Activated T-cell treated with anti-CD3 and anti-CD28 coated beads, Interleukin-2, amount 50 U/mL, for 1 hour (primary cell): Measurements from ENCODE around the gene PRKN.
"Not testable (repeated sequence)": the region's sequence is repeated elsewhere in the genome, so short reads cannot be mapped to it uniquely, and the experiment has no call there.

Experiments used
- DNase-seq: peaks from one replicate; pipeline ENCODE4 v3.0.0-alpha.2; 2020

The PRKN gene

GRCh38 chr6:161870236-161870901 lies 857.2 kb downstream of the PRKN start:
- DNase-seq, result no peak

DNA sequence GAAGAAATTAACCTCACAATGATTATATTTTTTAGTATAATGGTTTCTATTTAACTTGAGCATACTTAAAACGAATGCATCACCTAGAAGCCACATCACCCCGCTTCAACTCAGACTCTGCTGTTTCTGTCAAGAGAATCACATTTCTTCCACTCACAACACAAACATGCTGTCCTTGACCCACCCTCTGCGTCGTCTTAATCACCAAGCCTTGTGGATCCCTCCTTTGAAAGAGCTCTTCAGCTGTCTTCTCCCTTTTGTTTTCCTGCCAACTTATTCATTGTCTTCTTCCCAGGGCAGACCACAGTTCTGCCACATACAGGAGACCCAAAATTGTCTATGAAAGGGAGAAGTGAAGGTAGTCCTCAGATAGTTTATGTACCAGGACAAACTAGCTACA lies 858.1 kb downstream of the PRKN start:
- no peak for DNase-seq

DNA sequence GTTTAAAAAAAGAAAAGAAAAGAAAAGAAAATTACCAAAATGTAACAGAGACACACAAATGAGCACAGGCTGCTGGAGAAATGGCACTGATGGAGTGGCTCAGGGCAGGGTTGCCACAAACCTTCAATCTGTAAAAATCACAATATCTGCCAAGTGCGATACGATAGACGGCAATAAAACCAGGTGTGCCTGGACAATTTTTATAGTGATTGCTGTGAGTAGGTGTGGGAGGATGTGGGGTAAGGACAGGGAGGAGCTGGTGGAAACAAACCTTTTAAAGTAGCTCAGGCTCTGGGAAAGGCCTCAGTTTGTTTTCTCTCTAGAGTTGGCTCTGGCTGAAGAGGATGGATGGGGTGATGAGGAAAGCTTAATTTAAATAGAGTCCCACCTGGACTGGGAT lies 861.0 kb downstream of the PRKN start:
- no peak for DNase-seq

DNA sequence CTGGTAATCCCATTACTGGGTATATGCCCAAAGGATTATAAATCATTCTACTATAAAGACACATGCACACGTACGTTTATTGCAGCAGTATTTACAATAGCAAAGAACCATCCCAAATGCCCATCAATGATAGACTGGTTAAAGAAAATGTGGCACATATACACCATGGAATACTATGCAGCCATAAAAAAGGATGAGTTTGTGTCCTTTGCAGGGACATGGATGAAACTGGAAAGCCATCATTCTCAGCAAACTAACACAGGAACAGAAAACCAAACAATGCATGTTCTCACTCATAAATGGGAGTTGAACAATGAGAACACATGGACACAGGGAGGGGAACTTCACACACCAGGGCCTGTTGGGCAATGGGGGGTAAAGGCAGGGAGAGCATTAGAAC lies 866.5 kb downstream of the PRKN start:
- DNase-seq, result not testable (repeated sequence)

DNA sequence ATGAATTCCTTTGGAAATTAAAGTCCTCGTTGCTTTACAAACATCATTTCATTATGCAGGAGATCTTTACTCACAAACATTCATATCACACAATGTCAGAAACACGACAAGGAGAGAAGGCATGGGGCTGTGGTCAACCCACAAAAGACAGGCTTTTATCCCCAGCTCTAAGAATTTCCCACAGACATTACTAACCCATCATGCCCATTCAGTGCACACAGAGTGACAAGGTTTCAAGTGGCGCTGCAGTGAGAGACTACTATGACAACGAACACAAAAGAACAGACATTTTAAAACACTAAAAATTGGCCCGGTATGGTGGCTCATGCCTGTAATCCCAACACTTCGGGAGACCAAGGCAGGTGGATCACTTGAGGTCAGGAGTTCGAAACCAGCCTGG lies 873.9 kb downstream of the PRKN start:
- DNase-seq, result no peak

DNA sequence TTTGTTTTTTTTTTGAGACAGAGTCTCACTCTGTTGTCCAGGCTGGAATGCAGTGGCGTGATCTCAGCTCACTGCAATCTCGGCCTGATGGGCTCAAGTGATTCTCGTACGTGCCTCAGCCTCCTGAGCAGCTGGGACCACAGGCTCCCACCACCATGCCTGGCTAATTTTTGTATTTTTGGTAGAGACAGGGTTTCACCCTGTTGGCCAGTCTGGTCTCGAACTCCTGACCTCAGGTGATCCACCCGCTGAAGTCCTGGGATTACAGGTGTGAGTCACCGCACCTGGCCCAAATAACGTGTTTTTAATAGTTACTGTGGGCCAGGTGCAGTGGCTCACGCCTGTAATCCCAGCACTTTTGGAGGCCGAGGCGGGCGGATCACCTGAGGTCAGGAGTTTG lies 876.1 kb downstream of the PRKN start:
- DNase-seq, result not testable (repeated sequence)

- no peak for DNase-seq
Measured at GRCh38 chr6:161850562-161850961, 877.0 kb downstream of the PRKN start.

DNA sequence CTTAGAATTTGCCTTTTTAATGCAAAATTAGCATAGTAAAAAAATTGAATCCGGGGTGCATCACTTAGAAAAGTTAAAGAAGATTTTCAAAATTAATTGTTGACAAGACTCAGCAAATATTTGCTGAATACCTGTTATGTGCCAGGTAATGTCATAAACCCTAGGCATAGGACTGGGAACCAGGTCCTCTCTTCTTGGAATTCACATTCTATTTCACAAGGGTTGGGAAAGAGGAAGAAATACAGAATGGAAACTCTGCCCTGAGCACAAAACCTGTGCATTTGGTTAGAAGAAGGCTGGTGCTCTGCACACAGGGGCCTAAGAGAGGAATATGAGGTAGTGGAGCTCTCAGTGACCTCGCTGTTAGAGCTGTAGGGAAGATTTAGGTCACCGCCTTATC lies 879.9 kb downstream of the PRKN start:
- DNase-seq, result no peak

- DNase-seq, result no peak
Measured at GRCh38 chr6:161844804-161845203, 882.8 kb downstream of the PRKN start.

GRCh38 chr6:161843066-161843465 lies 884.5 kb downstream of the PRKN start:
- DNase-seq, result no peak

DNA sequence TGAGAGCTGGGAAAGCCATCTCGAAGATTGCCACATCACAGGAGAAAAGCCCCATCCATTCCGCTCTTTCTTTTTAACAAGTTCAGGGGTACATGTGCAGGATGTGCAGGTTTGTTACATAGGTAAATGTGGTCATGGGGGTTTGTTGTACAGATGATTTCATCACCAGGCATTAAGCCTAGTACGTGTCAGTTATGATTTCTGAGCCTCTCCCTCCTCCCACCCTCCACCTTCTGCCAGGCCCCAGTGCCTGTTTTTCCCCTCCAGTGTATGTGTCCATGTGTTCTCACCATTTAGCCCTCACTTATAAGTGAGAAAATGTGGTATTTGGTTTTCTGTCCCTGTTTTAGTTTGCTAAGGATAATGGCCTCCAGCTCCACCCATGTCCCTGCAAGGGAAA lies 887.2 kb downstream of the PRKN start:
- DNase-seq, result no peak

GRCh38 chr6:161838306-161839035 lies 889.1 kb downstream of the PRKN start:
- DNase-seq, result no peak

DNA sequence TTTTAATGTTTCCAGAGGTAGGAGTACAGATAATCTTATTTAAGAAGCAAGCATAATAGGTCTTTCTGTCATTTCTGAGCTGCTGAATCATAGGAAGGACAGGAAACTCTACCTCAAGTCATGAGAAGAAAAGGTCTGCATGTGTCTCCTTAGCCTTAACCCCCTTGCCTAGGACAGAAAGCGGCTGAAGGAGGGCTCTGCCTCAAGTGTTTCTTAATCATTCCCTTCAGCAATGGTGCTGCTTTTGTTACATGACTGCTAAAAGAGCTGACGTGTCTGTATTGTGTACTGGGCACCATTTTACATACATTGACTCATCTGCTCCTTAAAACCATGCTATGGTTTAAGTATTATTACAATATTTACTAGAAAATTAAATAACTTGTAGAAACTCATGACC lies 889.7 kb downstream of the PRKN start:
- DNase-seq, result no peak

DNA sequence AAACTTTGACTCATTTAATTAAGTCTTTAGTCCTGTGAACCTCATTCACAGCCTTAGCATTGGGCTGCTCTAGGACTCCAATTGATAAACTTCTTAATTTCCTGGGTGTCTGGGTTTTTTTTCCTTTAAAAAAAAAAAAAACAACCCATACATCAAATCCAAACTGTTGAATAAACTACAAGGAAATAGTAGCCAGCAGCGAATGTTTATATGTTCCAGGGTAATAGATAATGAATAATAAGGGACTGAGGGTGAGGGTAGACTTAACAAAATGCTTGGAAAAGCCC lies 890.2 kb downstream of the PRKN start:
- no peak for DNase-seq

DNA sequence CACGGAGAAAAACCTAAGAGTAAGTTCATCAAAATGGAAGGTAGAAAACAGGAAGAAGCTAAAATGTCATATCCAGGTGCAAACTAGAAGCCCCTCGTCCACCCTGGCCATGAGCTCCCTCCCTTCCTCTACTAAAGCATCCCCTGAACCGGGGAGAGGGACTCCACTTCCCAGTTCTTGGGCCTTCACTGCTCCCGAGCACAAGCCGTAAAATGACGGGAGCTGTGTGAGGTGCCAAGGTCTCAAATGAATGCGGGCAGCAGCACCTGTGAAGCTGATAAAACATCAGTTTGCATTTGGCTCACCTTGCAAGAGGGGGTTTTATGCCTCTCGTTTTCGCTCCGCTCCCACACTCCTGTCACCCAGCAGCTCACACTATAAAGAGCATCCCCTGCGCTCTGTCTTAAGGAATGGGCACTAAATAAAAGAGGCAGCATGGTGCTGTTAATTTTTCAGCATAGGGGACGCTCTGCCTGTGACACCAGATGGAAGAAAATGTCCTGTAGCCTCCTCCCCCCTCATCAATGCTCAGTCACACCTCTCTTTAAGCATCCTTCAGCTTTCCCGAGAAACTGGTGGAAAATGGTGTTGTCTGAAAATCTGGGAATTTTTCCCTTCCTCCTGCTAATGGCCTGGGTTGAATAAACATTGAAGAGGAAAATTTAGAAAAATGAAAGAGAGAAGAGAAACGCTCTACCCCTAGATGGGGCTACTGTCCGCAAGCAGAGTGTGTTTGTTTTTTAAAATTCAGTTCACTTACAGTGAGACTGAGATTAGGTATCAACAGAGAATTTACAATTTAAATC lies 890.7 kb downstream of the PRKN start:
- DNase-seq, result no peak

DNA sequence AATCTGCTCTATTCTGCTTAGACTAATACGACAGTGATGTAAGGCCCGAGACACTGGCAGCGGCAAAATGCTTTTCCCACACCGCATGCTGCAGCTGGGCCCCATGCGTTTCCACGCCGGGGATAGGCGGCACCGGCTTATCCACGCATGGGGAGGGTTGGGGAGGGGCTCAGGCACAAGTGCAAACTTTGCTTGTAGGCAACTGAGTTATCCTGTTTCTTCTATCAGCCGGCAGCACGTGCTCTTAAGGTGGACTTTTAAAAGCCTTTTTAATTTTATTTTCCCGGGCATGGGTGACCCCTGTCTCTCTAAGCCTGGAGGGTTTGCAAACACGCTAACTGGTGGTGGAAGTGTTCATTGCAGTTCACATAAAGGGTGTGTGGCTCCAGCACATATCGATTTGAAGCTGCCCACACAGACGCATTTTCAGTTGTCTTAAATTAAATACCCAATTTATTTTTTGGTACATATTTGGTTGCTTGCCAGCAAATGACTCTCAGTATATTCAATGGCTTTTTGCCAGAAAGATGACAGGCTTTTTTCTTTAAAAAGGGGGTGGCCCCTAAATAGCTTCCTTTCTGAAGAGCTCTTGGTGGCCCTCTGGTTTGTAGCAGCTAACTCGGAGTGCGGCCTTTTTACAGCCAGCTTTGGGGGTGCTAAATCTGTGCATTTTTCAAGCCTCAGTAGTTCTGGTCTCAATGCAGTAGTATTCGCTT lies 891.9 kb downstream of the PRKN start:
- no peak for DNase-seq

DNA sequence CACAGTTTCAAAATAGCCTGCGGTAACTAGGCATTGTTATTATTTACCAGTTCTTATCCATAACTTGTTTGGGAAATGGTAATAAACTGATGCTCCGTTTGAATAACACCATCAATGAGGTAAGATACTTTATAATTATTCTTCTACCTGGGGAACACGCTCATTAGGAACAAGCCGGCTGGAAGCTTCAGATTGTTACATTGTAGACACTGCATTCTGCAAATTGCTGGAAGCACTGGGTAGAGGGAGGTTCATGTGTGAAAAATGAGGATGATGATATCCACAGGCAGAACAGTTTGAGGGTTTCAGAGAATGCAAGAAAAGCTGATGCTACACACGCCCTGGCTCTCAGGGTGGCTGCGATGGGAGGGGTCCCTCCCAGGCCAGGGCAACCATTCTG lies 893.1 kb downstream of the PRKN start:
- no peak for DNase-seq

- DNase-seq, result no peak
Measured at GRCh38 chr6:161833099-161833860, 894.3 kb downstream of the PRKN start.

- no peak for DNase-seq
Measured at GRCh38 chr6:161832622-161833021, 894.9 kb downstream of the PRKN start.

- DNase-seq, result no peak
Measured at GRCh38 chr6:161830866-161831616, 896.5 kb downstream of the PRKN start.

- no peak for DNase-seq
Measured at GRCh38 chr6:161829291-161829729, 898.3 kb downstream of the PRKN start.

- no peak for DNase-seq
Measured at GRCh38 chr6:161828355-161828754, 899.2 kb downstream of the PRKN start.
